OCI-M2 (cell line): ENCODE measurements around the gene COP1.

Experiments used
- DNase-seq: peaks from one replicate; lab custom pipeline; 2025; ENCODE audit not compliant: unreplicated experiment; lab: John Stamatoyannopoulos, UW

The COP1 gene

GRCh38 chr1:175902281-175902680 is 304.8 kb downstream of the COP1 start:
- DNase-seq: no peak

GRCh38 chr1:175901076-175901836 is 305.8 kb downstream of the COP1 start:
- no peak for DNase-seq

- no peak for DNase-seq
Observed at GRCh38 chr1:175900171-175900570, 306.9 kb downstream of the COP1 start.

GRCh38 chr1:175895966-175896365 is 311.1 kb downstream of the COP1 start:
- no peak for DNase-seq
